Renal cortical epithelial cell (primary cell): Measurements from ENCODE around the gene HOXD8. TPM values are rescaled to one million over a fixed set of nuclear protein-coding genes. Genes with fewer than 3 reads are reported as not detected.

Source experiments
- DNase-seq: peaks from one replicate; pipeline ENCODE4 v3.0.0-alpha.2; 2011; ENCODE audit warnings: low read depth
- total RNA-seq: library from RNA; depleted of rRNA; stranded (reverse); fragments of >200 nt; gene quantifications from 2 replicates; pipeline ENCODE4 v1.2.3, GENCODE V29; 2014

Gene HOXD8
- total RNA-seq, 1 donor from 2014 or later, result 41.9 TPM

DNA sequence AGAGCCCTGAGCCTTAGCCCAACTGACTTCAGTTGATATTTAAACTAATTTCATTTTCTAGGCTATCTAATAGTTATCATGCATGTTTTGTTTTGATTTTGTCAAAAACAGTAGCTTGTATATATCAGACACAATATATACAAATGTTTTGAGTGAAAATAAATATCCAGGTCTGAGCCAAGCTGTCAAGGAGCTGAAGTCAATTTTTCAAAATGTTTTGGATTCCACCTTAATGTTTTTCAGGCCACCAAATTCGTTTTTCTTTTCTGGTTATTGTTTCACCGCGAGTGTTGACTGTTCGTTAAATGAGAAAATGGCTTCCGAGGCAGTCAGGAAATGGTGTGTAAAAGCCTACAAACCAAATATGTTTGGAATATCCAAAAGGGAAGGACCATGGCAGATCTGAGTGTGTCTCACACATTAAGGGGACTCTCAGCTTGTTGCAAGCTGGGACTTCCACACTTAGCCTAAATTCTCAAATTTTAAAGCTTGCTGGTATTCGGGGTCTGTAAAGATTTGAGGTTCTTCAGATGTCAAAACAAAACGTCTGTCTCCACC lies 27.1 kb upstream of the HOXD8 start:
- no peak for DNase-seq

DNA sequence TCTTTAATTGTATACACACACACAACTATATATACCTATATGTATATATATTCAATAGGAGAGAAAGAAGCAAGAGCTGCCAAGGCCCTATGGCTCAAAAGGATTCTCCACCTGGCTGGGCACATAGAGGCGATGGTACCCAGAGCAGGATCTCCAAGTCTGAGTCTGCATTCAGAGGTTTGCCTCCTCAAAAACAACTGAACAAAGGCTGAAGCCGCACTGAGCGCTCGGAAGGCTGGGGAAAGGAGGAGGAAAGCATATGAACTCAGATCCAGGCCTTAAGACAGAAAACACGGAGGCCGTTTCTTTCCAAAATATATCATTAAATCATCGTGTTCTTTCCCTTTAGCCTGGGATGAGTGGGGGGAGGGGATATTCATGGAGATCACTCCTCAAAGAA lies 26.3 kb upstream of the HOXD8 start:
- no peak for DNase-seq

DNA sequence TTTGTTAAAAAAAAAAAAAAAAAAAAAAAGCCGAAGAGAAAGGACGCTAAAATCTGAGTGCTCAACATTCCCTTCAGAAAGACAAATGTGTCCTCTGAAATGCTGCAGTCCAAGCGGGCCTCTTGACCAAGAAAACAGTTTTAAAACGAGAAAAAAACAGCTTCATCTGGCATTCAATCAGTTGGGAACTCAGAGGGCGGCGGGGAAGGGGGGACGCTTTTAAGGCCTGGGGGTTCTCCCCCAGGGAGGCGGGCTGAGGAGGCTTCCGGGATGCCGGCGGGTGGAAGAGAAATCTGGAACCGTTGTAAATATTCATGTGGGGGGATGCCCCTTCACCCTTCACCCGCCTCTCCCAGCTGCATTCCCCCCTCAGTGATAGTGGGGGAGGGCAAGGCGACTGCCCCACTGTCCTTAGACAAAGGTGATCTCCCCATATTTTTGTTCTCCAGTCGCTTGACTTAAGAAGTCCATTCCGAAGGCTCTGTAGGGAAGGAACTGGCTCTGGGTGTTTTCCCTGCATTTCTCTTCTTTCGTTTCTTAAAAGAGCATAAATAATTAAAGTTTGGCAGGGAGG lies 25.7 kb upstream of the HOXD8 start:
- no peak for DNase-seq

- peak; percentile 75 for DNase-seq
Measured at GRCh38 chr2:176104316-176105077, 25.0 kb upstream of the HOXD8 start.

GRCh38 chr2:176105078-176105729 lies 24.3 kb upstream of the HOXD8 start:
- no peak for DNase-seq

- no peak for DNase-seq
Measured at GRCh38 chr2:176105730-176106580, 23.6 kb upstream of the HOXD8 start.

DNA sequence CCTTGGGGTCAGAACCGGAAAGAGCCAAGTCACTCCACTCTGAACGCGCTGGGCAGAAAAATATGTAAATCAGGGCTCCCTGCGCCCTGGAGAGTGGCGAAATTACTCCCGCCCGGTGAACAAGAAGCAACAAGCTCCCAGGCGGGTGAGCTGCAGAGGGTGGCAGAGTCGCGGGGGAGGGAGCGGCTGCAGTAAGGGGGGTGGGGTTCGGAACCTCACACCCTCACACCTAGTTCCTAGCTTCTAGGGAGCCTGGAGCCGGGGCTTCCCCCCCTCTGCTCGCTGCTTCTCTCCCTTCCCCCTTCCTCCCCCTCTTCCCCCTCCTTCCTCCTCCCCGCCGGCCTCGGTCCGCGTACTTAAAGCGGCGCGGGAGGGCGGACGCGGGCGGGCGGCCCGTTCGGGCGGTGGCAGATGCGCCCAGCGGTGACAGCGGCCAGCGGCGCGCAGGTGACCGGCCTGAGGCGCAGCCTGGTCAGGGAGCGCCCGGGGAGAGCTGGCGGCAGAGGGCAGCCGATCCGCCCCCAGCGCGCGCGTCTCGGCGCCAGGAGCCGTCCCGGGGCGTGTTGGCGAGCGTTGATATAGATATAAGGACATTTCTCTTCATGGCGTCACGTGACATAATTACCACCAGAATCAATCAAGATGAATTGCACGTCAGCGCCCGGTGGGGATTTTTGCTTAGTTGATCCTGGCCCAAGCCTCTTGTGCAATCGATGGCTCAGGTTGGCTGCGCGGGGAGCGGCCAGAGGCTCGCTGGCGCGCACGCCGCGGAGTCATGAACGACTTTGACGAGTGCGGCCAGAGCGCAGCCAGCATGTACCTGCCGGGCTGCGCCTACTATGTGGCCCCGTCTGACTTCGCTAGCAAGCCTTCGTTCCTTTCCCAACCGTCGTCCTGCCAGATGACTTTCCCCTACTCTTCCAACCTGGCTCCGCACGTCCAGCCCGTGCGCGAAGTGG lies 22.6 kb upstream of the HOXD8 start, which contains the start of gene HOXD11:
Gene HOXD11, plus strand, starts transcription at position 700 of the 959 bp plus-strand sequence. Its CDS starts 76 bp downstream, at position 776.
- DNase-seq, result peak; percentile 82

- no peak for DNase-seq
Measured at GRCh38 chr2:176107731-176108181, 21.7 kb upstream of the HOXD8 start.

DNA sequence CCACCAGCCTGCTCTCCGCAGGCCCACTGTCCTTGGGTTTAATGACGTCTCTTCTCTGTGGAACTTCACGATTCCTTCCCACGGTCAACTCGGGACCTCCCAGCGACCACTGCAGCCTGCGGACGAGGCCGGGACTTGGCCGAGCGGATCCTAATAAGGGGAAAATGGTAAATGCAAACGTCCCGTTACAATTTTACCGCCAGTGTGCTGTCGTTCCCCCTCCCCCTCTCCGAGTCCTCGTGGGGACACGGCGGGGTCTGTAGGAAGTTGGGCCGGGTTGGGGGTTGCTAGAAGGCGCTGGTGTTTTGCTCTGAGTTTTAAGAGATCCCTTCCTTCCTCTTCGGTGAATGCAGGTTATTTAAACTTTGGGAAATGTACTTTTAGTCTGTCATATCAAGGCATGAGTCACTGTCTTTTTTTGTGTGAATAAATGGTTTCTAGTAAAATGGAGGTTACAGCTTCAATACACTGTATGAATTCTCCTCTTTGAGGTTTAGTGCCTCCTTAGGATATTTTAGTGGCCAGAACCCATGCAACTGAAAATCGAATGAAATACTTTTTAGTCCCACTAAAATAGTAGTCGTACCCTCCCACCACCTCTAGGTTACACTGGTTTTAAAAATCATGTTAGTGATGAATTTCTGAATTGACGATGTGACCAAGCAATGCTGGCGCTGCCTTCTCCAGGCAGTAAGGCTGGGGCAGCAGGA lies 20.2 kb upstream of the HOXD8 start:
- DNase-seq, result no peak

DNA sequence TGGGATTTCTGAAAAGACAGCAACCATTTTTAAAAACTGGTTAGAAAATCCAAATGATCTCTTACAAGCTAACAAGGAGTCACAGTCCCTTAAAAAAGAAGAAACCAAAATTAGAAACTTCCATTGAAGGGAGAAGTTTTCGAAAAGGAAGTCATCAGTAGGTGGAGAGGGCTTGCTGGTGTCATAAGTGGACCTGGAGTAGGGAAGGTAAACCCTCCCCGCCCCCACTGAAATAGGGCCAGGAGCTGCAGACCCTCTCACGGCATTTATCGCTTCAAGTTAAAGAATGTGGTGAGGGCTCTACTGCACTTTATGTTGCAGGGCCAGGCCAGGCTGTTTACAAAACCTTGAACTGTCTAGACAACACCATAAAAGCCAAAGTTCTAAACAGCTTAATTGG lies 19.6 kb upstream of the HOXD8 start:
- DNase-seq, result no peak

- no peak for DNase-seq
Measured at GRCh38 chr2:176110415-176111308, 18.8 kb upstream of the HOXD8 start.

DNA sequence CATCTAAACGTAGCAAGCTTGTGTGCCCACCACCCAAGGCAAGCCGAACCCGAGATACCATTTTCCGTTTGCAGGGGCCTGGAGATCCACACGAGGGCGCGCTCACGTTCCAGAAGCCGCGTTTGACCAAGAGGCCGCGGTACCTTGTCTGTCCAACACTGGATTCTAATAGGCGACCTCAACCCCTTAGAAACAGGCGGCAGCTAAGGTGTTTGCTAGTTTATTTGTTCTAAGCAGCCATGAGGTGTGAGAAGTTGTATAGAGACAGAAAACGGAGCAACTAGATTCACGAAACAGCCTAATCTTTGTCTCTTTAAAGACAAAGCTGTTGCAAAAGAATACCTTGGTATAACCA lies 18.2 kb upstream of the HOXD8 start:
- DNase-seq, result peak; percentile 72

- no peak for DNase-seq
Measured at GRCh38 chr2:176111846-176112374, 17.6 kb upstream of the HOXD8 start.

DNA sequence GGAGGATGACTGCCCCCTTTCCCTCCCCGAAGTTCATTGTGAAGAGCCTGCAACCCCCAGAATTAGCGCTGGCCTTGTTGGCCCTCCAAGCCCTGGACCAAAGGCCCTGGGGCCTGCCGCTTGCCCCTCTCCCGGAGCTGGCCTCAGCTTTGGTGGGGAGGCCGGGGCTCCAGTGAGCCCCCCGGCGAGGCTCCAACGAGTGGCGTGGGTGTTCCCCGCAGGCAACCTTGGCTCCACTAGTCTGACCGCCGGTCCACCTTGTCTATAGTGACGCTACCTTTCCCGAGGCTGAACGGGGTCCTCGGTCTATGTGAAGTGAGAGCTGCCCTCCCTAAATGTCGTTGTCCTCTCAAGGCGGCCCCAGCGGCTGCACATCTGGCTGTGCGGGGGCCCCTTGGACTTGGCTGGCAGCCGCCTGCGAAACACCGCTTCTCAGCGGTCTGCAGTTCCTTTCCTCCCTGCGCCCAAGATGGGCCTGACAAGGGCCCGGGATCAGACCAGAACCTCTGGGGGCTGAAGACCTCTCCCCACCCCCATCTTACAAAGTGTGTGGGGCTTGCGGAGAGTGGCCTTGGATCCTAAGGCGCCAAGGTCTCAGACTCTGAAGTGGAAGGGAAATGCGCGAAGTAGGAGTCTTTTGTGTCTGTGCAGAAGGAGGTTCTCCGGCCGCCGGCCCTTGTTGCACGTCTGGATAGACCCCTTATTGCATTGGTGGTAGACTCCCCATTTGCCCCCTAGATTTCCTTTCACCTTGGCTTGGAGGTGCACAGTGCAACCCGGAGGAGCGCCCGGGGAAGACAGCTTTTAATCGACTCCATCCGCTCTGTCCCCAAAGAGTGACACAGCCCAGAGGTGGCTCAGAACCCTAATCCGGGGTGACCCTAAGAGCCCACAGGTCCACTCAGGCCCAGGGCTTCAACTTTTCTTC lies 16.9 kb upstream of the HOXD8 start:
- DNase-seq, result no peak

- DNase-seq, result peak; percentile 80
Measured at GRCh38 chr2:176114120-176114929, 15.2 kb upstream of the HOXD8 start.

DNA sequence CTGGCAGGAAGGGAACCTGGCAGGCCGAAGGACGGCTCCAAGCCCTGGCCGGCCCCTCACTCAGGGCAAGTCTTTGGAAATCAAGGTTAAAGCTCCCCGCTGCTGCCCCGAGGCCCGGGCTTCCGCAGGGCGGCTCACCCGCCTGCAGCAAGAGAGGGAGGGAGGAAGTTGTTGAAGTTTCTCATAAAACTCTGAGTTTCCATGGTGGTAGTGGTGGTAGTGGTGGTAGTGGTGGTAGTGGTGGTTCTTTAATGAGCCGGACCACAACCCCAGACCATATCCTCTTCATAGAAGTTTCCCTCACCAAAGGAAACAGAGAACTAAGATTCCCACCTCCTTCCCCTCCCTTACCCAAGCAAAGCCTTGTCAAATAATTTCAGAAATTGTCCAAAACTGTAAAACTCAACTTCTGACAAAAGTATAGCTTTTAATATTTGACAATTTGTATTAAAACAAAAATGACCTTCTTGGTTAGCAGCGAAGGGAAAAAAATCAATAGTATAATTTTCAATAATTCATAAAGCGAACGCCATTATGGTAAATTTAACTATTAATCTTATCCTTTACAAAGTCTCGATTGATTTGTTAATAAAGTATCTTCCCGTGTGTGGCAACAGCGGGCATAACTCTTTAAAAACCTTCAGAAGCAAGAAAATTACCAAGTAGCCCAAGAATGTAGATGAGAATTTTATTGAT lies 14.4 kb upstream of the HOXD8 start:
- DNase-seq, result no peak
